OCI-LY7 (cell line): ENCODE measurements around the gene COL15A1. TPM values are rescaled to one million over a fixed set of nuclear protein-coding genes. Genes with fewer than 3 reads are reported as not detected.

ENCODE experiments used
- BruUV-seq: library from RNA; stranded (reverse); fragments of 400-500 nt; replicated peaks from 2 replicates; lab custom pipeline; 2021; lab: Mats Ljungman, UMichigan
- CTCF ChIA-PET: fragments of 300-600 bp; sonication (Branson Sonifier 250); formaldehyde crosslinking; loops from one replicate; lab custom pipeline; 2022; ENCODE audit warnings: antibody characterized with exemption; ENCODE audit not compliant: unreplicated experiment; lab: Charles Lee
- POLR2A ChIA-PET: fragments of 300-600 bp; sonication (Branson Sonifier 250); formaldehyde crosslinking; loops from one replicate; lab custom pipeline; 2022; ENCODE audit warnings: antibody characterized with exemption; lab: Charles Lee
- DNase-seq: peaks from one replicate; pipeline ENCODE4 v3.0.0-alpha.2; 2015; ENCODE audit warnings: low spot score
- H2AFZ ChIP-seq: fragments of 200-600 bp; sonication (generic), shearing (Covaris generic); 2 replicates; pipeline ENCODE4 v1.6.1; 2014; ENCODE audit warnings: mild to moderate bottlenecking, antibody characterized with exemption, low read length, moderate library complexity
- H3K27ac ChIP-seq: fragments of 200-600 bp; sonication (generic); 2 replicates; pipeline ENCODE4 v1.5.1; 2014; ENCODE audit warnings: mixed run types, low read depth, mild to moderate bottlenecking, moderate library complexity, low read length, inconsistent platforms; ENCODE audit not compliant: poor library complexity, severe bottlenecking
- H3K36me3 ChIP-seq: fragments of 200-600 bp; sonication (generic); 2 replicates; pipeline ENCODE4 v1.6.1; 2014; ENCODE audit warnings: mild to moderate bottlenecking, antibody characterized with exemption, low read length, moderate library complexity, mixed read lengths; ENCODE audit not compliant: insufficient read depth
- H3K4me1 ChIP-seq: fragments of 200-600 bp; sonication (generic); 2 replicates; pipeline ENCODE4 v1.5.1; 2014; ENCODE audit warnings: mild to moderate bottlenecking, low read length; ENCODE audit not compliant: insufficient read depth, poor library complexity, severe bottlenecking
- H3K4me2 ChIP-seq: fragments of 200-600 bp; sonication (generic); 2 replicates; pipeline ENCODE4 v1.6.1; 2014; ENCODE audit warnings: mild to moderate bottlenecking, low read length
- H3K4me3 ChIP-seq: fragments of 200-600 bp; sonication (generic); 2 replicates; pipeline ENCODE4 v1.5.1; 2014; ENCODE audit warnings: mild to moderate bottlenecking, low read depth, low read length; ENCODE audit not compliant: poor library complexity, severe bottlenecking
- H3K79me2 ChIP-seq: fragments of 200-600 bp; sonication (generic); 2 replicates; pipeline ENCODE4 v1.6.1; 2016; ENCODE audit warnings: low read depth, mild to moderate bottlenecking, low read length, moderate library complexity, mixed read lengths; ENCODE audit not compliant: insufficient read depth
- H3K9me2 ChIP-seq: fragments of 200-600 bp; sonication (generic); 2 replicates; pipeline ENCODE4 v1.6.1; 2016; ENCODE audit warnings: mild to moderate bottlenecking, low read length, mixed read lengths; ENCODE audit not compliant: insufficient read depth
- H3K9me3 ChIP-seq: fragments of 200-600 bp; sonication (generic); 2 replicates; pipeline ENCODE4 v1.6.1; 2014; ENCODE audit warnings: mild to moderate bottlenecking, mixed run types, low read length, mixed read lengths
- H4K20me1 ChIP-seq: fragments of 200-600 bp; sonication (generic); 2 replicates; pipeline ENCODE4 v1.6.1; 2014; ENCODE audit warnings: mild to moderate bottlenecking, antibody characterized with exemption, low read length, moderate library complexity, mixed read lengths; ENCODE audit not compliant: insufficient read depth
- EZH2phosphoT487 ChIP-seq: fragments of 200-600 bp; sonication (generic); IDR thresholded peaks from 2 replicates; pipeline ENCODE4 v1.6.1; 2018; ENCODE audit warnings: low read depth, borderline replicate concordance, mild to moderate bottlenecking, mixed run types, antibody characterized with exemption, low read length, moderate library complexity, mixed read lengths
- intact Hi-C: fragments of 100-400 bp; cut with micrococcal nuclease; formaldehyde crosslinking; loops from one replicate; pipeline ENCODE4 v1.10.0; 2022; ENCODE audit not compliant: unreplicated experiment
- total RNA-seq, 2 experiments: library from RNA; depleted of rRNA in 1 of 2; stranded (reverse); fragments of >200 nt in 1 of 2; shearing (Covaris generic) in 1 of 2; gene quantifications; 2 replicates each; pipeline ENCODE4 v1.2.3, GENCODE V29; 2014 to 2022
- TF ChIP-seq, protein P1 (sequence below): fragments of 200-600 bp; sonication (generic); conservative IDR thresholded peaks from 2 replicates; pipeline ENCODE4 v1.5.1; 2014; ENCODE audit warnings: mild to moderate bottlenecking, antibody characterized with exemption, low read length, moderate library complexity, mixed read lengths

COL15A1 gene
- total RNA-seq, 2 experiments from 2014 or later: not detected

DNA sequence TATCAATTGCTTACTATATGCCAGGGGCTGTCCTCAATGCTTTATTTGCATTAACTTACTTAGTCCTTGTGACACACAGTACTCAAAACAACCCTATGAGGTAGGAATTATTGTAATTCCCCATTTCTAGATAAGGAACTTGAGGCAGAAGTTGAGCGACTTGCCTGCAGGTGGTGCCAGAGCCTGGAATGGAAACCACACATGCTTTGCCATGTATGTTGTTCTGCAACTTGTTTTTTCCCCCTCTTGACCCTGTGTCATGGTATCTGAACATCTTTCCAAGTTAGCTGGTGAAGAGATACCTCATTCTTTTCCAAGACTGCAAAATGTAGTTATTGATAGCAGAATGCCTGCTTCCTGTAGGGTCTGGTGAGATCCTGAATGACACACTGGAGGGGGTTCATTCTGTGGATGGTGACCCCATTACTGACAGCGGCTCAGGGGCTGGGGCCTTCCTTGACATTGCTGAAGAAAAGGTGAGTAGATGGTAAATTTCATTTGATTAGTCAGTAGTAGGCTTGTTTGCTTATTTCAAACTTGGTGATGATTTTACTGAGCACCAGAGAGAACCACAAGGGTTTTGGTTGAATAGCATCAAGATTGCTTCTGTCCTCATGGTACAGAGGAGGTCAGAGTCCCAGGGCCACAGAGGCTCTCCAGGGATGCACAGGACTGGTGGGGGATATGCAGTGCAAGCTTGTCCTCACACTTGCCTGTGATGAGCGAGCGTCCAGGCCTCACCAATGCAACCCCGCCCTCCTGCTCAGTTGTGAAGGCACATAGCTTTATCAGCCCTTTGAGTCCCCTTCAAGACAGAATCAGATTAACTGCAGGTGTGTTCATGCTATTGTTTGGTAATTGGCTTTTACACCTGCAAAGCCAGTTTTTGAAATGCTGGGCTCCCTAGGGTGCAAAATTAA is 57.0 kb downstream of the COL15A1 start:
- no peak overlapping the region for H2AFZ ChIP-seq
- TF ChIP-seq, protein P1, sequence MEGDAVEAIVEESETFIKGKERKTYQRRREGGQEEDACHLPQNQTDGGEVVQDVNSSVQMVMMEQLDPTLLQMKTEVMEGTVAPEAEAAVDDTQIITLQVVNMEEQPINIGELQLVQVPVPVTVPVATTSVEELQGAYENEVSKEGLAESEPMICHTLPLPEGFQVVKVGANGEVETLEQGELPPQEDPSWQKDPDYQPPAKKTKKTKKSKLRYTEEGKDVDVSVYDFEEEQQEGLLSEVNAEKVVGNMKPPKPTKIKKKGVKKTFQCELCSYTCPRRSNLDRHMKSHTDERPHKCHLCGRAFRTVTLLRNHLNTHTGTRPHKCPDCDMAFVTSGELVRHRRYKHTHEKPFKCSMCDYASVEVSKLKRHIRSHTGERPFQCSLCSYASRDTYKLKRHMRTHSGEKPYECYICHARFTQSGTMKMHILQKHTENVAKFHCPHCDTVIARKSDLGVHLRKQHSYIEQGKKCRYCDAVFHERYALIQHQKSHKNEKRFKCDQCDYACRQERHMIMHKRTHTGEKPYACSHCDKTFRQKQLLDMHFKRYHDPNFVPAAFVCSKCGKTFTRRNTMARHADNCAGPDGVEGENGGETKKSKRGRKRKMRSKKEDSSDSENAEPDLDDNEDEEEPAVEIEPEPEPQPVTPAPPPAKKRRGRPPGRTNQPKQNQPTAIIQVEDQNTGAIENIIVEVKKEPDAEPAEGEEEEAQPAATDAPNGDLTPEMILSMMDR: peak; percentile 93
- no peak for TF ChIP-seq EZH2phosphoT487
- CTCF ChIA-PET: interaction anchor here (1.0 kb wide), 1 partner anchor 140 kb away, joined by 3 read pairs; no protein-coding TSS in a partner anchor
- H3K9me3 ChIP-seq: no peaks in the 10 kb centered on the region
- peaks cover 4% of the 10 kb centered on the region for H3K4me1 ChIP-seq
- H3K79me2 ChIP-seq: no peaks in the 10 kb centered on the region
- no TSS peak for BruUV-seq
- H3K36me3 ChIP-seq: no peaks in the 10 kb centered on the region
- no peaks in the 10 kb centered on the region for H3K9me2 ChIP-seq
- H3K4me3 ChIP-seq: no peak overlapping the region
- intact Hi-C loops: loop anchor here (1.0 to 5.0 kb wide), 4 partner anchors 54 to 142 kb away; no protein-coding TSS in a partner anchor
- no peaks in the 10 kb centered on the region for H4K20me1 ChIP-seq
- no peak overlapping the region for H3K4me2 ChIP-seq
- H3K27ac ChIP-seq: no peak overlapping the region
- peak; percentile 75 for DNase-seq
- POLR2A ChIA-PET: no interaction called here

DNA sequence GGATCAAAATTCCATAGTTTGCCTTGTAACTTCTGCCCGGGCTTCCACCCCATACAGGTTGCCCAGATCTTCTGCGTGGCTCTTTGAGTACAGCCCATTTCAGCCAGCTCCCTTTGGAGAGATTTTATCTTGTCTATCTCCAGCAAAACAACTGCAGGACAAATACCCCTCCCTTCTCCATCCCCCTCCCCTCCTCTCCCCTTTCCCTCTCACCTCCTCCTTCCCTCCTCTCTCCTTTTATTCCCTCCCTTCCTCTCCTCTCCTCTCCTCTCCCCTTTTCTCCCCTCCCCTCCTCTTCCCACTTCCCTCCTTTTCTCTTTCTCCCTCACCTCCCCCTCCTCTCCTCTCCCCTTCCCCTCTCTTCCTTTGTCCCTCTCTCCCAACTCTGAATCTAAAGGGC is 58.2 kb downstream of the COL15A1 start:
- CTCF ChIA-PET: no interaction called here

More for the DNA sequence above, 58.2 kb downstream of the COL15A1 start:
- no peak overlapping the region for H3K4me2 ChIP-seq
- POLR2A ChIA-PET: no interaction called here
- no peak overlapping the region for H3K27ac ChIP-seq
- no peaks in the 10 kb centered on the region for H3K9me2 ChIP-seq
- BruUV-seq: no TSS peak
- no peaks in the 10 kb centered on the region for H4K20me1 ChIP-seq
- DNase-seq: no peak
- no peaks in the 10 kb centered on the region for H3K79me2 ChIP-seq
- TF ChIP-seq, protein P1: no peak
- no peak for TF ChIP-seq EZH2phosphoT487
- H3K36me3 ChIP-seq: no peaks in the 10 kb centered on the region
- H3K4me1 ChIP-seq: peaks cover 4% of the 10 kb centered on the region
- no peak overlapping the region for H3K4me3 ChIP-seq
- no peak overlapping the region for H2AFZ ChIP-seq
- H3K9me3 ChIP-seq: no peaks in the 10 kb centered on the region
- intact Hi-C loops: loop anchor here (2.0 to 5.0 kb wide), 3 partner anchors 53 to 100 kb away; no protein-coding TSS in a partner anchor
